Heart left ventricle (tissue), 13 donors: ENCODE results near the gene SALL1.

Experiments
- POLR2A ChIP-seq, 2 donors: fragments of 450-650 bp; IDR thresholded peaks; one replicate each; pipeline ENCODE4 v1.6.1; 2017; ENCODE audit warnings: antibody characterized with exemption in 2 of 2, mild to moderate bottlenecking in 2 of 2, moderate library complexity in 2 of 2
- TF ChIP-seq, protein P1 (sequence below), 12 donors: fragments of 200-600 bp; sonication (generic) in 4 of 12; IDR thresholded peaks; one replicate each; pipeline versions ENCODE4 v1.5.0 to v1.8.0; 2018 to 2022; ENCODE audit warnings: antibody characterized with exemption in 12 of 12, mild to moderate bottlenecking in 5 of 12
- donor health status: ischemic (EF 13 %, LVEDD 7.1; RV severe dilation, severe dysfunction).
- donor health status: DM: no; HTN: yes; CAD: no.
- donor health status: DM: no; HTN: no; CAD: no.
- donor health status: ischemic (EF 25% LVEDD 6.9; RV normal size, moderate dysfunction).
- donor health status: ischemic (EF 25% LVEDD 5.7; RV mildly dilated, moderate dysfunction).
- donor health status: ischemic (EF 35%, LVEDD 5.7; RV mildly dilated, moderate dysfunction).
- donor health status: nonischemic (EF 11% LVEDD 7.7; RV severe dilation, severe dysfunction).
- donor health status: DM: yes; HTN: yes; CAD: no.
- donor health status: PGD.
- donor health status: ischemic (EF 29% LVEDD 5.4; RV normal size, mild dysfunction).
- donor health status: nonischemic (EF 23%, LVEDD 6.1; RV moderate dilation, normal function).

DNA sequence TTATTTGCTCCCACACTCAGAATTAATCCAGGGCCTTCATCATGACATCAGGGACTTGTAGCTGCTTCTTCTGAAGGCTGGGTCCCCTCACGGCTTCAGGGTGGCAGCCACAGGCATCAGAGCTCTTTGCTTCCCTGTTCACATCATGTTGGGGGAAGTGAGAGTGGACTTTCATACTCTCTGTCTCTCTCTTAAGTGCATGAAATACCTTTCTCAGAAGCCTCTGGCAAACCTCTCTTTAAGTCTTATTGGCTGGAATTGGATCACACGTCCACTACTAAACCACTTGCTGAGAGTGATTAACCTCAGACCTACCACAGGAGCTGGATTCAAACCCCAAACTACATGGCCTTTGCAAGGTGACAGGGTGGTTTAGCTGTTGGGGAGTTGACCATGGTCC lies 17.7 kb upstream of the SALL1 start:
- TF ChIP-seq, protein P1, sequence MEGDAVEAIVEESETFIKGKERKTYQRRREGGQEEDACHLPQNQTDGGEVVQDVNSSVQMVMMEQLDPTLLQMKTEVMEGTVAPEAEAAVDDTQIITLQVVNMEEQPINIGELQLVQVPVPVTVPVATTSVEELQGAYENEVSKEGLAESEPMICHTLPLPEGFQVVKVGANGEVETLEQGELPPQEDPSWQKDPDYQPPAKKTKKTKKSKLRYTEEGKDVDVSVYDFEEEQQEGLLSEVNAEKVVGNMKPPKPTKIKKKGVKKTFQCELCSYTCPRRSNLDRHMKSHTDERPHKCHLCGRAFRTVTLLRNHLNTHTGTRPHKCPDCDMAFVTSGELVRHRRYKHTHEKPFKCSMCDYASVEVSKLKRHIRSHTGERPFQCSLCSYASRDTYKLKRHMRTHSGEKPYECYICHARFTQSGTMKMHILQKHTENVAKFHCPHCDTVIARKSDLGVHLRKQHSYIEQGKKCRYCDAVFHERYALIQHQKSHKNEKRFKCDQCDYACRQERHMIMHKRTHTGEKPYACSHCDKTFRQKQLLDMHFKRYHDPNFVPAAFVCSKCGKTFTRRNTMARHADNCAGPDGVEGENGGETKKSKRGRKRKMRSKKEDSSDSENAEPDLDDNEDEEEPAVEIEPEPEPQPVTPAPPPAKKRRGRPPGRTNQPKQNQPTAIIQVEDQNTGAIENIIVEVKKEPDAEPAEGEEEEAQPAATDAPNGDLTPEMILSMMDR (IDR thresholded peaks at IDR 0.05) = no peak
- no peak for TF ChIP-seq POLR2A (IDR thresholded peaks at IDR 0.05)
